ENCODE measurements around the gene ADAMTS9.

- TF ChIP-seq POLR2A (IDR thresholded peaks at IDR 0.05) = no peak
- no peak for TF ChIP-seq CTCF (IDR thresholded peaks at IDR 0.05)
- no peak for TF ChIP-seq EP300 (IDR thresholded peaks at IDR 0.05; ENCODE audit: low read depth)
Measured at GRCh38 chr3:64667138-64667537, 20.7 kb downstream of the ADAMTS9 start.
